Natural killer cell (primary cell): ENCODE results near the gene MACROD2. TPM values are rescaled to one million over a fixed set of nuclear protein-coding genes. Genes with fewer than 3 reads are reported as not detected.

Experiments
- ATAC-seq, 3 donors: fragments of 150-1000 bp in 2 of 3; fragments of 200-7000 bp in 1 of 3; cut with Tn5 transposase; 1 replicate in 1 of 3; 2 replicates in 2 of 3; pipeline ENCODE4 v1.10.0; 2021; ENCODE audit warnings: mild to moderate bottlenecking in 2 of 3, moderate library complexity in 2 of 3
- DNase-seq, 2 donors: peaks; one replicate each; pipeline versions ENCODE4 v3.0.0 to v3.0.0-alpha.2; 2013 to 2021; ENCODE audit warnings: mixed read lengths in 1 of 2
- H3K27ac ChIP-seq: one replicate; pipeline ENCODE4 v1.5.1; 2013; ENCODE audit warnings: mild to moderate bottlenecking, low read length
- H3K27me3 ChIP-seq: one replicate; pipeline ENCODE4 v1.6.1; 2013; ENCODE audit warnings: low read length; ENCODE audit not compliant: control insufficient read depth, insufficient read depth
- H3K36me3 ChIP-seq: one replicate; pipeline ENCODE4 v1.6.1; 2013; ENCODE audit warnings: low read length; ENCODE audit not compliant: control insufficient read depth, insufficient read depth
- H3K4me1 ChIP-seq: one replicate; pipeline ENCODE4 v1.6.1; 2013; ENCODE audit warnings: low read length; ENCODE audit not compliant: control insufficient read depth, insufficient read depth
- H3K4me3 ChIP-seq: one replicate; pipeline ENCODE4 v1.5.1; 2013; ENCODE audit warnings: low read length
- H3K9me3 ChIP-seq: one replicate; pipeline ENCODE4 v1.6.1; 2013; ENCODE audit warnings: low read length; ENCODE audit not compliant: control insufficient read depth, insufficient read depth
- H3K27ac Mint-ChIP-seq, 2 donors: one replicate each; pipeline ENCODE4 v1.8.0; 2022; ENCODE audit warnings: mild to moderate bottlenecking in 2 of 2, mixed read lengths in 2 of 2, moderate library complexity in 1 of 2
- H3K27me3 Mint-ChIP-seq, 2 donors: one replicate each; pipeline ENCODE4 v1.8.0; 2022; ENCODE audit warnings: low read depth in 2 of 2, mixed read lengths in 2 of 2
- H3K36me3 Mint-ChIP-seq: one replicate; pipeline ENCODE4 v1.8.0; 2022; ENCODE audit warnings: mixed read lengths
- H3K4me1 Mint-ChIP-seq, 2 donors: one replicate each; pipeline ENCODE4 v1.8.0; 2022; ENCODE audit warnings: mixed read lengths in 2 of 2
- H3K4me3 Mint-ChIP-seq: one replicate; pipeline ENCODE4 v1.8.0; 2022; ENCODE audit warnings: mild to moderate bottlenecking, moderate library complexity, mixed read lengths
- H3K9me3 Mint-ChIP-seq, 2 donors: one replicate each; pipeline ENCODE4 v1.8.0; 2022; ENCODE audit warnings: mixed read lengths in 2 of 2
- WGBS: methylation state at CpG from one replicate; pipeline ENCODE4 v1.1.7; 2013; ENCODE audit warnings: missing lambda C conversion rate; ENCODE audit not compliant: insufficient coverage; 5-methylcytosine and 5-hydroxymethylcytosine counted together
- intact Hi-C: fragments of 100-400 bp; cut with micrococcal nuclease; formaldehyde crosslinking; loops from one replicate; pipeline ENCODE4 v1.14.2; 2022
- total RNA-seq, 4 donors: library from RNA; stranded (reverse); fragments of 120-200 nt in 1 of 4; gene quantifications; one replicate each; pipeline versions ENCODE4 v1.2.3 to v1.2.4, GENCODE V29; 2013 to 2022
- TF ChIP-seq, protein P1 (sequence below): fragments of 200-600 bp; IDR thresholded peaks from one replicate; pipeline ENCODE4 v1.8.0; 2022; ENCODE audit warnings: antibody characterized with exemption

MACROD2 gene
- total RNA-seq, 3 donors from 2014 or later (not counting 1 experiment from before 2014, with no cell fraction given), result 0.19 to 0.88 TPM; not detected in 1

DNA sequence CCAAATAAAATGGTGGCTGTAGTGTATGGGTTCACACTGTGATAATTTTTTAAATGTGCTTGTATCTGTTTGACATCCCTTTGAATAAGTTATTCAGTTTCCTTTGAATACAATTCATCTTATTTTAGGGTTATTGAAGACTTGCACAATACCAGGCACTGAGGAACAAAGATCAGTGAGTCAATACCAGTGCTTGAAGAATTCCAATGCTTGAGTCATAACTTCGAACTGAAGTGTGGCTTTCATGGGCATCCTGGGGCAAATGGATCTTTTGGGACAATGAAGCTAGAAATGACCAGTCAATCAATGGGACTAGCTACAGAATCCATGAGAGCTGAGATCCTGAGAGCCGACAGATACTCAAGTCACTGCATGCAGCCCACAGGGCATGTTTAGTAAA lies 692.0 kb downstream of the MACROD2 start:
- H3K36me3 ChIP-seq, result no peaks in the 10 kb centered on the region
- Mint-ChIP-seq H3K27ac (no peak overlapping the region), H3K36me3 (no peaks in the 10 kb centered on the region), H3K9me3 (peaks cover 5 to 10% of the 10 kb centered on the region in 2 donors), H3K4me3 (no peak overlapping the region), H3K4me1 (no peaks in the 10 kb centered on the region), H3K27me3 (no peaks in the 10 kb centered on the region)
- TF ChIP-seq, protein P1, sequence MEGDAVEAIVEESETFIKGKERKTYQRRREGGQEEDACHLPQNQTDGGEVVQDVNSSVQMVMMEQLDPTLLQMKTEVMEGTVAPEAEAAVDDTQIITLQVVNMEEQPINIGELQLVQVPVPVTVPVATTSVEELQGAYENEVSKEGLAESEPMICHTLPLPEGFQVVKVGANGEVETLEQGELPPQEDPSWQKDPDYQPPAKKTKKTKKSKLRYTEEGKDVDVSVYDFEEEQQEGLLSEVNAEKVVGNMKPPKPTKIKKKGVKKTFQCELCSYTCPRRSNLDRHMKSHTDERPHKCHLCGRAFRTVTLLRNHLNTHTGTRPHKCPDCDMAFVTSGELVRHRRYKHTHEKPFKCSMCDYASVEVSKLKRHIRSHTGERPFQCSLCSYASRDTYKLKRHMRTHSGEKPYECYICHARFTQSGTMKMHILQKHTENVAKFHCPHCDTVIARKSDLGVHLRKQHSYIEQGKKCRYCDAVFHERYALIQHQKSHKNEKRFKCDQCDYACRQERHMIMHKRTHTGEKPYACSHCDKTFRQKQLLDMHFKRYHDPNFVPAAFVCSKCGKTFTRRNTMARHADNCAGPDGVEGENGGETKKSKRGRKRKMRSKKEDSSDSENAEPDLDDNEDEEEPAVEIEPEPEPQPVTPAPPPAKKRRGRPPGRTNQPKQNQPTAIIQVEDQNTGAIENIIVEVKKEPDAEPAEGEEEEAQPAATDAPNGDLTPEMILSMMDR, result no peak
- no peak overlapping the region for H3K4me3 ChIP-seq
- DNase-seq, result no peak
- H3K9me3 ChIP-seq, result no peaks in the 10 kb centered on the region
- ATAC-seq, result no peak
- H3K27ac ChIP-seq, result no peak overlapping the region
- WGBS, result 86% methylated on average over 2 of the region's 2 CpGs
- H3K4me1 ChIP-seq, result no peaks in the 10 kb centered on the region
- intact Hi-C loops, result no loop called here
- H3K27me3 ChIP-seq, result no peaks in the 10 kb centered on the region

DNA sequence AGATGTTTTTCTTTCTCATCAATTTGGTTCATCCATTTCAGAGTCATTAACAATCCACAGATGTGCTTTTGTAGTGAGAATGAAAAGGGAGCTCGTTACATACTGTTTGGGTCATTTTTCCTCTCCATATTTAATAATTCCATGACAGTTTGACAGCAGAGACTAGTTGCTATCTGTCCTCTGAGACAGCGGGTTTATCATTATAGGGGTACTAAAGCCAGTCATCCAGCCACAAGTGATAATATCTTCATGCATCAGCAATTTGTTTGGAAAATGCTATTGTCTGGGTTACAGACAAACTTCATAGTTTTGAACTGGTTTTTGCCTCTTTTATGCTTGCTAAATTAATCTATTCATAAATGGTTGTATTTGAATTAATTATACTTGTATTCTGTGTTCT lies 692.7 kb downstream of the MACROD2 start:
- TF ChIP-seq, protein P1, result no peak
- Histone ChIP-seq H3K27me3 (no peaks in the 10 kb centered on the region), H3K9me3 (no peaks in the 10 kb centered on the region), H3K4me1 (no peaks in the 10 kb centered on the region), H3K4me3 (no peak overlapping the region), H3K36me3 (no peaks in the 10 kb centered on the region), H3K27ac (no peak overlapping the region)
- intact Hi-C loops, result no loop called here
- H3K27me3 Mint-ChIP-seq, result no peaks in the 10 kb centered on the region
- peaks cover 7 to 10% of the 10 kb centered on the region in 2 donors for H3K9me3 Mint-ChIP-seq
- no peak for ATAC-seq
- no peaks in the 10 kb centered on the region for H3K4me1 Mint-ChIP-seq
- H3K36me3 Mint-ChIP-seq, result no peaks in the 10 kb centered on the region
- no peak overlapping the region for H3K27ac Mint-ChIP-seq
- DNase-seq, result no peak
- no peak overlapping the region for H3K4me3 Mint-ChIP-seq
- WGBS, result 80% methylated on average over 1 of the region's 2 CpGs

DNA sequence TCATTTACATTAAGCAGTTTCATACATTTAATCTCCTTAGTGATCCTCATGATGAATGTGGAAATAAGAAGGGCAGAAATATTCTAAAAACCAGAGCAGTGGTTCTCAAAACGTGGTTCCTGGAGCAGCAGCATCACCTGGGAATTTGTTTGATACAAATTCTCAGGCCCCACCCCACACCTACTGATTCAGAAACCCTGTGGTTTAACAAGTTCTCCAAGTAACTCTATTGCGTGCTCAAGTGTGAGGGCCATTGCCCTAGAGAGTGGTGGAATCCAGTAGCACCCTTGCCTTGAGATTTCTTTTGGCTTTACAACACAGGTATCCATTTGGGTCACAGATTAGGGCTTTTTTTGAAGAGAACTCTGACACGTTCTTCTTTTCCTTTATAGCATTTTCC lies 696.7 kb downstream of the MACROD2 start:
- TF ChIP-seq, protein P1, result no peak
- WGBS, result 73% methylated on average over 2 of the region's 3 CpGs
- Mint-ChIP-seq H3K27ac (no peak overlapping the region), H3K9me3 (peaks cover 14% of the 10 kb centered on the region in 2 donors), H3K4me3 (no peak overlapping the region), H3K27me3 (no peaks in the 10 kb centered on the region), H3K36me3 (peaks cover 8% of the 10 kb centered on the region), H3K4me1 (no peaks in the 10 kb centered on the region)
- Histone ChIP-seq H3K4me1 (no peaks in the 10 kb centered on the region), H3K27me3 (no peaks in the 10 kb centered on the region), H3K4me3 (no peak overlapping the region), H3K27ac (no peak overlapping the region), H3K9me3 (no peaks in the 10 kb centered on the region), H3K36me3 (no peaks in the 10 kb centered on the region)
- ATAC-seq (no peak), DNase-seq (no peak)
- intact Hi-C loops, result no loop called here

DNA sequence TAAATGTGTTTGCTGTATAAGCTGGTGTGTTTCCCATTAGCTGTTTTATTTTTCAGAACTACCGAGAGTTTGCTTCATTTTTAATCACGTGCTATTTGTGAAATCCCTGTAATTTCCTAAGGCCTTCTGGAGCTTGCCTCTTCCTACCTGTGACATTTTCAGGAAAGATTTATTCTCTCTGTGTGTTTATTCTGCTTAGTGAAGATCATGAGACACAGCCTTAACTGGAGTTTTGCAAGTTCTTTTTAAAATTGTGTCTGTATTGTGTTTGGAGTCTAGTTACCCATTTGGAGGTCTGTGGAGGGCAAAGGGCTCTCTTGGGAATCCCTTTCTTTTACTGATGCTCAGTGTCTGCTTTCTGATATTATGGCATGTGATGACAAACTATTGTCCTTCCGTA lies 701.2 kb downstream of the MACROD2 start:
- Mint-ChIP-seq H3K27me3 (no peaks in the 10 kb centered on the region), H3K36me3 (peaks cover 8% of the 10 kb centered on the region), H3K27ac (no peak overlapping the region), H3K9me3 (peaks cover 7 to 12% of the 10 kb centered on the region in 2 donors), H3K4me1 (no peaks in the 10 kb centered on the region), H3K4me3 (no peak overlapping the region)
- H3K27ac ChIP-seq, result no peak overlapping the region
- no peaks in the 10 kb centered on the region for H3K4me1 ChIP-seq
- TF ChIP-seq, protein P1, result no peak
- intact Hi-C loops, result no loop called here
- no peak overlapping the region for H3K4me3 ChIP-seq
- H3K36me3 ChIP-seq, result no peaks in the 10 kb centered on the region
- no peaks in the 10 kb centered on the region for H3K27me3 ChIP-seq
- DNase-seq (no peak), ATAC-seq (no peak)
- no peaks in the 10 kb centered on the region for H3K9me3 ChIP-seq
- 88% methylated on average over 2 of the region's 3 CpGs for whole genome bisulfite sequencing
